Nephron (organoid): ENCODE results near the gene MN1.

ENCODE experiments used
- H3K27ac Mint-ChIP-seq, 3 experiments: 2 replicates each; pipeline ENCODE4 v1.8.0; 2020; ENCODE audit warnings: mixed read lengths in 3 of 3, mild to moderate bottlenecking in 2 of 3, moderate library complexity in 1 of 3
- H3K27me3 Mint-ChIP-seq: 2 replicates; pipeline ENCODE4 v1.8.0; 2021; ENCODE audit warnings: low read depth, mild to moderate bottlenecking, moderate library complexity, mixed read lengths
- H3K36me3 Mint-ChIP-seq: 2 replicates; pipeline ENCODE4 v1.8.0; 2020; ENCODE audit warnings: low read depth, mixed read lengths
- H3K4me1 Mint-ChIP-seq: 2 replicates; pipeline ENCODE4 v1.8.0; 2020; ENCODE audit warnings: mixed read lengths
- H3K4me3 Mint-ChIP-seq, 3 experiments: 2 replicates each; pipeline ENCODE4 v1.8.0; 2020; ENCODE audit warnings: mild to moderate bottlenecking in 3 of 3, mixed read lengths in 3 of 3, moderate library complexity in 2 of 3
- H3K9me3 Mint-ChIP-seq: 2 replicates; pipeline ENCODE4 v1.8.0; 2020; ENCODE audit warnings: mixed read lengths
- CTCF ChIP-seq, 3 experiments: fragments of 200-600 bp; sonication (generic); IDR thresholded peaks; one replicate each; pipeline ENCODE4 v1.5.0; 2021; ENCODE audit warnings: antibody characterized with exemption in 3 of 3; ENCODE audit not compliant: unreplicated experiment in 3 of 3

MN1 gene

DNA sequence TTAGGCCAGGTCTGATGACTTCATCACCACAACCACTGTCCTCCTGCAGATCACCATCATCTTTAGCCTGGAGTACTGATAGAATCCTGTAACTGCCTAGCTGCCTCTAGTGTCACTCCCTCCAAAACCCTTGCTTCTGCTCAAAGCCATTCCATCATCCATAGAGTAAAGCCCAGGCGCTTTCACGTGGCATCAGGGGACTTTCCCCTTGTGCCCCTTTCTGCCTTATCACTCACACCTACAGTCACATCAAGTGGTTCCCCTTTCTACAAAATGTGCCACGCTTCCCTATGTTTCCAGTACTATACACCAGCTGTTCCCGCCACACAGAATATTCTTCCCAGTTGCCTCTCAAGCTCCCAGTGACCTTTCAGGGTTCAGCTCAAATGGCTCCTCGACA, 75.9 kb downstream of the MN1 start:
- Mint-ChIP-seq H3K36me3 (no peaks in the 10 kb centered on the region), H3K27ac (no peak overlapping the region), H3K4me1 (peaks cover 35% of the 10 kb centered on the region), H3K27me3 (peaks cover 22% of the 10 kb centered on the region), H3K9me3 (peaks cover 16% of the 10 kb centered on the region), H3K4me3 (peak overlapping the region in 1 of 3 experiments; percentile 8)
- no peak for TF ChIP-seq CTCF (IDR thresholded peaks at IDR 0.05; ENCODE audit: unreplicated experiment in 3 of 3)

DNA sequence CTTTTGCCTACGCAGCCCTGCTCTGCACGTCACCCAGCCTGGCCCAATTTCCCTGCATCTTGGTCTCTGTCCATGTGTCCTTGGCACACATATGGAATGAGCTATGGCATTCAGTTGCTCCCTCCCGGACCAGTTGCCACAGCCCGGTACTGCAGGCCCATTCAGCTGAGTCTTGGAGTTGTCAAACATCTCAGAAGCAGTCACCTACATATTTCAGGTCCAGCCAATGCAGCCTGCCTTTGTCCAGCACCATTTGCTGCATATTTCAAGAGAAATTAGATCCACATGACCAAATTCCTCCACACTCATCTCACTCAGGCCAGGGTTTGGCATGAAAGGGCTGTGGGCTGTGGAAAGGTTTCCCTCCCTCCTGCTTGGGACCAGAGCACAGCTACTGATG, 76.8 kb downstream of the MN1 start:
- Mint-ChIP-seq H3K4me1 (peaks cover 35% of the 10 kb centered on the region), H3K27me3 (peaks cover 22% of the 10 kb centered on the region), H3K4me3 (no peak overlapping the region), H3K9me3 (peaks cover 16% of the 10 kb centered on the region), H3K27ac (no peak overlapping the region), H3K36me3 (no peaks in the 10 kb centered on the region)
- no peak for TF ChIP-seq CTCF (IDR thresholded peaks at IDR 0.05; ENCODE audit: unreplicated experiment in 3 of 3)

DNA sequence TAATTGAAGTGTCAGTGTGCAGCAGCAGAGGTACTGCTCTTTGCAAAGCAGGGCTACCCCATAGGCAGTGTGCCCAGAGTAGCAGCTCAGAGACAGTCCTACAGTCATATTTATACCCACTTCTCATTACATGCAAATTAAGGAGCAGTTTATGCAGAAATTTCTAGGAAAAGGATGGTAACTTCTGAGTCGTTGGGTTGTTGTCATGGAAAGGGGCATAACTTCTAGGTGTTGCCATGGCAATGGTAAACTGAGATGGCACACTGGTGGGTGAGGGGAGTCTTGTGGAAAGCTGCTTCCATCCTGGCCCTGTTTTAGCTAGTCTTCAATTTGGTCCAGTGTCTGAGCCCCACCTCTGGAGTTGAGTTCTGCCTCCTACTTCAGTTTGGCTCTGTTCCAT, 77.4 kb downstream of the MN1 start:
- H3K27me3 Mint-ChIP-seq, result peaks cover 26% of the 10 kb centered on the region
- peaks cover 40% of the 10 kb centered on the region for H3K4me1 Mint-ChIP-seq

DNA sequence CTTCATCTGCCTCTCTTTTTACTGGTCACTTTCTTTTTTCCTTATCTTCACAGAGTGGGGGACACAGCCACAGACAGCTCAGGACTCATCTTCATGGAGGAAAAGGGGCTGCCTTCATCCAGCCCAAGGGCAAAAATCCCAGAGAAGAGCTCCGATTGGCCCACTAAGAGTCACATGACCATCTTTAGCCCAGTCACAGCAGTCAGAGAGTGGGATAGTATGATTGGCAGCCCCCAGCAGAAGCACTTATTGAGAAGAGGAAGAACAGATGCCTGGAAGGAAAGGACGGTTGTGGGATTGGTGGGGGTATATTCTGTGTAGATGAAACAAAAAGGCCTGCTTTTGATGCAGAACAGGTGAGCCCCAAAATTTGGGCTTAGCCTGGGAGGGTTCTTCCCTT, 77.8 kb downstream of the MN1 start:
- Mint-ChIP-seq H3K9me3 (peaks cover 16% of the 10 kb centered on the region), H3K27ac (no peak overlapping the region), H3K4me1 (peaks cover 41% of the 10 kb centered on the region), H3K4me3 (no peak overlapping the region), H3K27me3 (peaks cover 22% of the 10 kb centered on the region), H3K36me3 (no peaks in the 10 kb centered on the region)
- no peak for TF ChIP-seq CTCF (IDR thresholded peaks at IDR 0.05; ENCODE audit: unreplicated experiment in 3 of 3)

More for the DNA sequence above, 77.4 kb downstream of the MN1 start:
- Mint-ChIP-seq H3K4me3 (no peak overlapping the region), H3K9me3 (peaks cover 16% of the 10 kb centered on the region), H3K27ac (no peak overlapping the region), H3K36me3 (no peaks in the 10 kb centered on the region)
- no peak for TF ChIP-seq CTCF (IDR thresholded peaks at IDR 0.05; ENCODE audit: unreplicated experiment in 3 of 3)

- peaks cover 44% of the 10 kb centered on the region for H3K4me1 Mint-ChIP-seq
- H3K27ac Mint-ChIP-seq, result no peak overlapping the region
- no peak for TF ChIP-seq CTCF (IDR thresholded peaks at IDR 0.05; ENCODE audit: unreplicated experiment in 3 of 3)
- H3K9me3 Mint-ChIP-seq, result peaks cover 16% of the 10 kb centered on the region
- H3K4me3 Mint-ChIP-seq, result no peak overlapping the region
- peaks cover 27% of the 10 kb centered on the region for H3K27me3 Mint-ChIP-seq
- no peaks in the 10 kb centered on the region for H3K36me3 Mint-ChIP-seq
Observed at GRCh38 chr22:27723158-27723557, 78.4 kb downstream of the MN1 start.

GRCh38 chr22:27720860-27721259, 80.7 kb downstream of the MN1 start:
- Mint-ChIP-seq H3K27ac (no peak overlapping the region), H3K4me3 (no peak overlapping the region), H3K27me3 (peaks cover 41% of the 10 kb centered on the region), H3K36me3 (no peaks in the 10 kb centered on the region), H3K9me3 (peaks cover 16% of the 10 kb centered on the region), H3K4me1 (peaks cover 28% of the 10 kb centered on the region)
- TF ChIP-seq CTCF (IDR thresholded peaks at IDR 0.05; ENCODE audit: unreplicated experiment in 3 of 3), result no peak
